Stimulated activated CD4-positive, alpha-beta T cell treated with anti-CD3 and anti-CD28 coated beads, Interleukin-1b, Interleukin-23, amount 100 ng/mL, for 1 hour (primary cell): Measurements from ENCODE around the gene SPSB4.
"Not testable (repeated sequence)": the region's sequence is repeated elsewhere in the genome, so short reads cannot be mapped to it uniquely, and the experiment has no call there.

ENCODE experiments used
- DNase-seq, 2 donors: peaks; one replicate each; pipeline ENCODE4 v3.0.0-alpha.2; 2020; ENCODE audit warnings: low read depth in 2 of 2

SPSB4 gene

GRCh38 chr3:141115789-141116541 lies 64.8 kb downstream of the SPSB4 start:
- no peak for DNase-seq

GRCh38 chr3:141116721-141117120 lies 65.6 kb downstream of the SPSB4 start:
- no peak for DNase-seq

DNA sequence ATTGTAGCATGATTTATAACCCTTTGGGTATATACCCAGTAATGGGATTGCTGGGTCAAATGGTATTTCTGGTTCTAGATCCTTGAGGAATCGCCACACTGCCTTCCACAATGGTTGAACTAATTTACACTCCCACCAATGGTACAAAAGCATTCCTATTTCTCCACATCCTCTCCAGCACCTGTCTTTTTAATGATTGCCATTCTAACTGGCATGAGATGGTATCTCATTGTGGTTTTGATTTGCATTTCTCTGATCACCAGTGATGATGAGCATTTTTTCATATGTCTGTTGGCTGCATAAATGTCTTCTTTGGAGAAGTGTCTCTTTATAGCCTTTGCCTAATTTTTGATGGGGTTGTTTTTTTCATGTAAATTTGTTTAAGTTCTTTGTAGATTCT lies 66.8 kb downstream of the SPSB4 start:
- DNase-seq: not testable (repeated sequence)

- DNase-seq: no peak
Measured at GRCh38 chr3:141122455-141123030, 71.4 kb downstream of the SPSB4 start.

GRCh38 chr3:141123677-141124410 lies 72.7 kb downstream of the SPSB4 start:
- DNase-seq: no peak

- no peak for DNase-seq
Measured at GRCh38 chr3:141124715-141125114, 73.6 kb downstream of the SPSB4 start.

- DNase-seq: no peak
Measured at GRCh38 chr3:141125351-141125750, 74.2 kb downstream of the SPSB4 start.

GRCh38 chr3:141126661-141127343 lies 75.7 kb downstream of the SPSB4 start:
- DNase-seq: no peak

DNA sequence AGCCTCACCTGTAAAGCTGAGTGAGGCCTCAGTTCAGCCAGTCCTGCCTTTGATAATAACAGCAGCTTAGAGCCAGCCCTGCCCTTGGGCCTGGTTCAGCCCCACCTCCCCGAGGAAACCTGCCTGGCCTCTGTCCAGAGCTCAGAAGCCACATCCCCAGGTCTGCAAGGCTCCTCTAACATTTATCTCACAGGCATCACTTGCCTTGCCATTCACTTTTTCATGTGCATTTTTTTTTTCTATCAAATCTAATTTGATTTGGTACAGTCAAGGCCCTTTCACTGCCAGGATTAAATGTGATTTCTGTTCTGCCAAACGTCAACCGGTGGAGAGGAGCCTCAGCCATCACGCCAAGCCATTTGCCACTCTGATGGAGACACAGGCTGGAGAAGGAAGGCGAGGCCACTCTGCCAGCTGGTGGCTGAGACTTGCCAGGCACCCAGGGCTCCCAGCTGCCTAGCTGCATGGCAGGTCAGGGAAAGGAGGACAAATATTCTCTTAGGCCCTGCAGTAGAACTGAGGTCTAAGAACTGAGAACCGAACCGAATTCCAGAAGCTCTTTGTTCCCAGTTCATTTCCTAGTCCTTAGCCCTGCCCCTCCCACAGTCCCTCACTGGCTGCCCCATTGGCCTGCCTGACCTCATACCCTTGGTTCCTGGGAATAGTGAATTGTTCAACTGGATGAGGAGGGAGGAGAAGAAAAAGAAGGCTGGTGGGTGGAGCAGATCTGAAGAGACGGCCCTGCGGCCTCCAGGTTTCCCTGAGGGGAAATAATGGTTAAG lies 76.4 kb downstream of the SPSB4 start:
- no peak for DNase-seq

DNA sequence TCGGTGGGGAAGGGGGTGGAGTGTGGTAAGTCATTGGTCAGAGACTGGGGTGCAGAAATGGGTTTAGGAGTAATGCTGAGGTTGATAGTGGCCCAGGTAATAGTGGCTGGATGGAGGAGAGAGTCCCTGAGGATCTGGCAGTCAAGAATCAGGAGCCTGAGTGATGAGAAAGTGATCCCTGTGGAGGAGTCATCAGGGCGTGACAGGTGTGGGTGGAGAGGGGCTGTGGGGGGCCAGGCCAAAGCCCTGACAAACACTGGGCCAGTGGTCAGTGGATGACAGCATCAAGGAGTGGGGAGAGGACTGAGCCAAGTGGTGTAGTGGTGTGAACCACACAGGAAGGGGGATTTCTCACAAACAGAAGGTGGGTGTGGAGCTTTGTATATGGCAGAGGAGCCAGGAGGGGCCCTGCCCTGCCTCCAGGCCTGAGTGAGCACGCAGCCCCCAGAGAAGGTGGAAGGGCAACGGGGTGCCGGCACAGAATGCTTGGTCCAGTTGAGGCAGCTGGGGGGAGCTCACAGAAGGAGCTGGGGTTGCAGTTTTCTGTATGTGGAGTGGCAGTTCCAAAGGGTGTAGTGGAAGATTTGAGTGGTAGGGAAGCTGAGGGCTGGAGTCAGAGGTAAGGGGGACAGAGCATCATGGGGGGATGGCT lies 77.1 kb downstream of the SPSB4 start:
- DNase-seq: no peak

DNA sequence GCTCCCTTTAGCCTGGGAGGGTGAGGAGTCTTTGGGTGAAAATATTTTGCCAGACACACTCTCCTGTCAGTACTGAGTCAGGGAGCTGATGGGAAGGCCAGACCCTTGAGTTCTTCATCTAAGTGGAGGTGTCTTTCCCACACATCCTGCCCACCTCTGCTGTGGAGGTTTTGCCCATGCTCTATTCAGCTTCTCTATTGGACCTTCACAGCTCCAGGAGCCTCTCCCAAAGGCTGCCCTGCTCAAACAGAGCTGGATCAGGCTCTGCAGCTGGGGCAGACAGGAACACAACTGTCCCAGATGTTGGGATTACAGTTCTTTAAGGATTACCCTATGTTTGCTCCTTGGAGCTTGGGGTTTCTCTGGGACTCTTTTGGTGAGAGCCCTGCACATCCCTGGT lies 77.9 kb downstream of the SPSB4 start:
- DNase-seq: no peak

GRCh38 chr3:141129541-141130011 lies 78.4 kb downstream of the SPSB4 start:
- DNase-seq: no peak

DNA sequence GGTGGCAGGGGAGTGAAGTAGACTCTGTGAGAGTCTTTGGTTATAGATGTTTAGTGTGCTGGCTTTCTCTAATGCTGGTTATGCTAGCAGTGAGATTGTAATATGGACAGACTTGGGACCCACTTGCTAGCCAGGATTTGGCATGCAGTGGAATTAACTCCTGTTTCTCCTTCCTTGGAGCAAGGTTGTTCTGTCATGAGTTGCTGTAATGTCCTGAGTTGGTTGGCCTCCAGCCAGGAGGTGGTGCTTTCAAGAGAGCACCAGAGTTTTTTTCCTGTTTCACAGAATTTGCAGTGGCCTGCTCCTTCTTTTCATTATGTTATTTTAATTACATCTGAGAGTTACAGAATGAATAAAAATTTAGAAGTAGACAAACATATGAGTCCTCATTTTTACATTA lies 92.4 kb downstream of the SPSB4 start:
- DNase-seq: no peak

- no peak for DNase-seq
Measured at GRCh38 chr3:141146979-141147470, 95.9 kb downstream of the SPSB4 start.

DNA sequence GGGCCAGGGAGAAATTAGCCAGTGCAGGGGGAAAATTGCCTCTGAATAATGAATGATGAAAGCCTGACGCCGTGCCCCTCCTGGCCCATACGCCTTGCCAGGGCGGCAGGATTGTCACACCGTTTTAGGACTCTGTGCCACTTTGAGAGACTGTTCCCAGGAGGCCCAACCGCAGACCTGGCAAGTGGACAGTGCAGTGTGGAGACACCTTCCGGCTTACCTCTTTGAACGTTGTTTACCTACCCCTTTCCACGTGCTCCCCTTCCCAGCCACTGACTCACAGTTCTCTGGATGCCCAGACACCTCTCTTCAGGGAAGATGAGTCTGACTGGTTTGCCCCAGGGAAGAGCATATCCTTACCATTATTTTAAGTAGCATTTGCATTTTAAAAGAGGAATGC lies 96.5 kb downstream of the SPSB4 start:
- no peak for DNase-seq

DNA sequence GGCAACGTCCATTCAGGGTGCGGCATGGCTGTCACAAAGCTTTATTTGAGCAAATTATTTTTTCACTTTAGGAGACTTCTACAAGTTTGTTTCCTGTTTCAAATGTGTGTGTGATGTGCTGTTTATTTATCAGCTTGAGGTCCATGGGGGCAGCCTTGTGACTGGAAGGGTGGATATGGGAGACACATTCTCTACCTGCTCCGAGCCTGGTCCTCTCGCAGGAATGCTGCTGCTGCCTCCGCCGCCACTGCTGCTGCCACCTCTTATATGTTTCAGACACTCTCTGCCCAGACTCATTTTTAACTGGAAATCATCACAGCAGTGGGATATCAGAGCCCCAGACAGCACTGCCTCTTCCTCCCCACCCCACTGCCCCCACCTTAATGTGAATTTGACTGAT lies 97.0 kb downstream of the SPSB4 start:
- no peak for DNase-seq

- DNase-seq: no peak
Measured at GRCh38 chr3:141148770-141149169, 97.6 kb downstream of the SPSB4 start.

DNA sequence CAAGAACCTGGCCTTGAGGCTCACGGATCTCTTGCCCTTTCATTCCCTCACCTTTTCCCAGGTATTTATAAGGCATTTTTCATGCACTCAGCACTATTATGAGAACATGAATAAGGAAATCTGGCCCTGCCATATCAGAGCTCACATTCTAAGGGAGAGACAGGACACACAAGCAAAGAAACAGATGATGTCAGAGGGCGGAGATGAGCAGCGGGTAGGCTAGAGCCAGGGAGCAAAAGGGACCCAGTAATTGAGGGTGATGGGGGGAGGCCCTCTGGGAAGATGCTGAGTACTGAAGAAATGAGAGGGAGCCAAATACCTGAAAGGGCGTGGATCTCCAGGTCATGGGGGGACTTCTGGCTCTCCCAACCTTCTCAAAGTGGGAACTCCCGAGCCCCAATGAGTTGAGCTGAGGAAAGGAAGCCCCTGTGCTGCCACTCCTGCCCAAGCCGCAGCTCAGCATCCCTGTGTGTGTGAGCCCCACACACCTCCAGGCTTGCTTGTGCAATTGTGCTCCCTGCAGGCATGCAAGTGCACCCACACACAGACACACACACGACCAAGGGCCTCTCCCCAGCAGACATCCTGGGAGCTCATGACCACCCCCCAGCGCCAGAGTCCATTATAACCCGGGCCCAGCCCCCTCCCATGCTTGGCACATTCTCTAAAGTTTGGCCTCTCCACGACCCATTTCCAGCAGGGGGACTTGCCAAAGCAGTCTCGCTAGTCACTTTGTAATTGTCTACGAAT lies 99.1 kb downstream of the SPSB4 start:
- DNase-seq: no peak

DNA sequence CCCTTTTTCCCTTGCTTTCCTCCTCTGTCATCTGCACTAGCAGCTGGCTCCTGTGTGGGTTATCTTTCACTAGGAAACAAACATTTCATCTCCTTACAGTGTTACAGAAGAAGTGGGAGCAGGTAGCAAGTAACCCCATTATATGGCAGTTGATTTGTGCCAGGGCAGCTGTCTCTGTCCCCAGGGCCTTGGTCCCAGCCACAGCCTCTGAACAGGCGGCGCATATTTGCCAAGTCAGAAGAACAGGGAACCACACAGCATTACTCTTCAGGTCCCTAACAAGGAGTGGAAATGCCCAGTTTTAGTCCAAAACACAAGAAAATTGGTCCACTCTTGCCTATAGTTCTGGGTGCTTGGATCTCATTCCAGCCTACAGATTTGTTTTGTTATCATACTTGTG lies 99.8 kb downstream of the SPSB4 start:
- no peak for DNase-seq

DNA sequence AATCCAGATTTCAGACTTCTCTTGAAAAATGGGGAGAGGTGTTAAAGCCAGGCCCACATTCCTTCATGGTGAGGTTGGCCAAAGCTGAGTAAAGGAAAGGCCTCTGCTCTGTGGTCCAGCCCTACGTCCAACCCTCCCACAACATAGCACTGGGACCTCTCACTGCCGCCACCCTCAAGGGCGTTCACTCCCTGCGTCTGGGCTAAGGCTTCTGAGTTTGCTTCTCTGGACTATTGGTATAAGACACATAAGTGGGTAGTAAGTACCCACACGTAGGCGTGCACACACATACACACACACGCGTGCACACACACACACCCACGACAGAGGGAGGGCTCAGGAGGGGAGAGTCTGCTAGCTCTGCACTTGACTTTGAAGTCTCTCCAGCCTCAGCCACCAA lies 100.3 kb downstream of the SPSB4 start:
- no peak for DNase-seq
